ENCODE measurements around the gene TENM3.

TENM3 gene

GRCh38 chr4:182531555-182532162 is 288.5 kb downstream of the TENM3 start:
- DNase-seq, result no peak

- DNase-seq, result no peak
Measured at GRCh38 chr4:182532441-182532840, 289.2 kb downstream of the TENM3 start.

- DNase-seq, result no peak
Measured at GRCh38 chr4:182533964-182534363, 290.8 kb downstream of the TENM3 start.

- DNase-seq, result no peak
Measured at GRCh38 chr4:182536221-182536811, 293.1 kb downstream of the TENM3 start.

GRCh38 chr4:182537031-182537795 is 294.0 kb downstream of the TENM3 start:
- DNase-seq, result no peak

- no peak for DNase-seq
Measured at GRCh38 chr4:182538031-182538430, 294.8 kb downstream of the TENM3 start.

- DNase-seq, result no peak
Measured at GRCh38 chr4:182540496-182540895, 297.3 kb downstream of the TENM3 start.

- no peak for DNase-seq
Measured at GRCh38 chr4:182547435-182547834, 304.2 kb downstream of the TENM3 start.

- no peak for DNase-seq
Measured at GRCh38 chr4:182548156-182548555, 305.0 kb downstream of the TENM3 start.

- DNase-seq, result no peak
Measured at GRCh38 chr4:182549356-182549755, 306.2 kb downstream of the TENM3 start.

GRCh38 chr4:182552948-182553347 is 309.7 kb downstream of the TENM3 start:
- DNase-seq, result no peak

GRCh38 chr4:182553653-182554052 is 310.5 kb downstream of the TENM3 start:
- DNase-seq, result no peak

- no peak for DNase-seq
Measured at GRCh38 chr4:182554736-182555135, 311.5 kb downstream of the TENM3 start.

GRCh38 chr4:182555997-182556418 is 312.8 kb downstream of the TENM3 start:
- no peak for DNase-seq

- DNase-seq, result no peak
Measured at GRCh38 chr4:182556580-182556979, 313.4 kb downstream of the TENM3 start.

GRCh38 chr4:182560358-182560757 is 317.2 kb downstream of the TENM3 start:
- no peak for DNase-seq

- DNase-seq, result no peak
Measured at GRCh38 chr4:182562350-182562749, 319.1 kb downstream of the TENM3 start.

GRCh38 chr4:182564724-182565369 is 321.6 kb downstream of the TENM3 start:
- no peak for DNase-seq

GRCh38 chr4:182567119-182567518 is 323.9 kb downstream of the TENM3 start:
- DNase-seq, result no peak

GRCh38 chr4:182569561-182569960 is 326.4 kb downstream of the TENM3 start:
- DNase-seq, result no peak

GRCh38 chr4:182574706-182575105 is 331.5 kb downstream of the TENM3 start:
- DNase-seq, result no peak

GRCh38 chr4:182575225-182575624 is 332.0 kb downstream of the TENM3 start:
- no peak for DNase-seq

GRCh38 chr4:182576601-182577289 is 333.5 kb downstream of the TENM3 start:
- DNase-seq, result no peak
